DND-41 (cell line): ENCODE data around the gene SLC29A4.

Experiments
- CTCF ChIP-seq: IDR thresholded peaks from 2 replicates; pipeline ENCODE4 v1.5.1; 2012; ENCODE audit warnings: borderline replicate concordance, low read length, moderate library complexity, mild to moderate bottlenecking; ENCODE audit not compliant: poor library complexity, severe bottlenecking; ENCODE audit errors: extremely low read depth
- EZH2 ChIP-seq: IDR thresholded peaks from 3 replicates; pipeline ENCODE4 v1.6.1; 2012; ENCODE audit warnings: borderline replicate concordance, low read depth, mild to moderate bottlenecking, moderate library complexity, low read length, inconsistent platforms; ENCODE audit not compliant: severe bottlenecking

- TF ChIP-seq CTCF, result no peak
- TF ChIP-seq EZH2, result no peak
Observed at GRCh38 chr7:5296611-5297226, 14.0 kb downstream of the SLC29A4 start.
